GM21576 (cell line): ENCODE measurements around the gene PRRX1.

Source experiments
- ATAC-seq: cut with Tn5 transposase; IDR thresholded peaks from one replicate; pipeline ENCODE4 v1.9.1; 2021; ENCODE audit warnings: mild to moderate bottlenecking, moderate library complexity; ENCODE audit not compliant: unreplicated experiment

PRRX1 gene

GRCh38 chr1:170663404-170664092, 383 bp upstream of the PRRX1 start:
- no peak for ATAC-seq

DNA sequence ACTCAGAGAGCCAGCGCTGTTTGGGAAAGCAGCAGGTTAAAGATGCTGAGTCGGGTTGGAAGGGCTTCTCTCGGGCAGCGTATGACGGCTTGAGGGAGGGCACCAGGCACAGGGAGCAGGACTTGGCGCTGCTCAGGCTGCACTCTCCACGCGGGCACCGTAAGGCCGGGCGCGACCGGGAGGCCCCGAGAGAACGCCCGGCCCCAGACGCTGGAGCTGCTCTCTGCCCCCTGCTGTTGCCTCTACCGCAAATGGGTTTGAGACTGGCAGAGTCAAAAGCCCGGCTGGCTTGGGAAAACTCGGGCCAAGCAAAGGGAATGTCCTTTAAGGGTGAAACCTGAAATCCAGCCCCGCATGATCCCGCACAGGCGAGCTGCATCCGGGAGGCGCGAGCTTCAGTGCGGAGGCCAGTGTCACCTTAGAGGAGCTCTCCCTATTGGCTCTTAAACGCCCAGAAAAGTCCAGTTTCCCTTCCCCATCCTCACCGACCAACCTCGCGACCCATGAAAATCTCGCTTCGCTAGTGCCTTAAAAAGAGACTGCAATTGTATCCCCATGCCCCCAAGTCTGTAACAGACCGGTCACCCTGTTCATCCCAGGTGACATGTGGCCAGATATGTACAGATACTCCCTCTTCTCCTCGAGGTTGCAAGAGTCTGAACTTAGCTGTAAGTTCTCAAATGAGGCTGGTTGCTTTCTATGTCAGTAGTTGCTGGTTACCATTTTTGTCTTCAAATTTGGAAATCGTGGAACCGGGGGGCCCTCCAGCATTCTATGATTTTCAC, 1.1 kb downstream of the PRRX1 start:
- no peak for ATAC-seq

DNA sequence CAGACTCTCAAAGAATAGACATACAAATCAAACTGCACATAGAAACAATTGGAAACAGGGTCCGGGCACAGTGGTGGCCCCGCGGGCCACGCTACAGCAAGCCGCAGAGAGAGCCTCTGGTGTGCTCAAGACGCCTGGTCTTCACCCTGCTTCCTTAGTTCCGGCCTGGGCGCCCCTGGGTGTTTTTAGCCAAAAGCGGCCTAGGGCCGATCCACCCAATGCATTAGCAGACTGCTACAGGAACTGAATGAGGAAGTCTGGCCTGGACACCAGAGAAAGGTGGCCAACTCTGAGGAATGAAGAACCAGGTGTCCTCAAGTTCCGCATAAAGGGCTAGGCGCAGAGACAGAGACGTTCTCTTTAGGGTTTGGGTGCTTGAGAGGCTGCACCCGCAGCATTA, 1.7 kb downstream of the PRRX1 start:
- no peak for ATAC-seq

DNA sequence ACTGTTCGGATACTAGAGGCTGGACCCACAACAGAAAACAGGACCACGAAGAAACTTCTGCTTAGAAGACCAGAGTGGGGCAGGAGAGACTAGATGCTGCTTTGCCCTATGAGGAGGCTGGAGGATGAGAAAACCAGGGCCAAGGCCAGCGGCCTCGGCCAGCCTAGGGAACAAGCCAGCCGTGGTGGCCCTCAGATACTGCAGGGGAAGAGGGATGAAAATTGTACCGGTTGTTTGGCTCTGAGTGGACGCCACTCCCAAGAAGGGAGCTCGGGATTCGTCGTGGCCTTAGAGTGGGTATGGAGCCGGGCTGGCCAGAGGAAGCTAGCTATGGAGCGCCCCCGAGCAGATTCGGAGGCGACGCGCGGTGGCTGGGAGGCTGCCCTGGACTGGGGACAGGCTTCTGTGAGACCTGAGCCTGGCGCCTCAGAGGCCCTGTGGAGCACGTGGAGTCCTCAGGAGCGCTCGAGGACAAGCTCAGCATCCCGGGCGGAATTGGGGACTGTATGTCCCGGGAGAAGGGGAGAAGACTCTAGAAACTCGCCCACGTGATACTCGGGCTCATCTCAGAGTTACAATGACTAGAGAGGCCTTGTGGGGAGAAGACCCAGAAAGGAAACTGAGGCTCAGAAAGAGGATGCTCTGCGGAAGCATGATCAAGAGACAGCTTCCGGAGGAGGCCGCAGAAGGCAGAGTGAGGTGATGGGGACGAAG, 2.8 kb downstream of the PRRX1 start:
- ATAC-seq: no peak

GRCh38 chr1:170668209-170669106, 4.5 kb downstream of the PRRX1 start:
- ATAC-seq: no peak

- ATAC-seq: no peak
Measured at GRCh38 chr1:170669107-170669445, 5.1 kb downstream of the PRRX1 start.

- ATAC-seq: no peak
Measured at GRCh38 chr1:170669586-170670530, 5.9 kb downstream of the PRRX1 start.

- no peak for ATAC-seq
Measured at GRCh38 chr1:170670802-170671628, 7.1 kb downstream of the PRRX1 start.

DNA sequence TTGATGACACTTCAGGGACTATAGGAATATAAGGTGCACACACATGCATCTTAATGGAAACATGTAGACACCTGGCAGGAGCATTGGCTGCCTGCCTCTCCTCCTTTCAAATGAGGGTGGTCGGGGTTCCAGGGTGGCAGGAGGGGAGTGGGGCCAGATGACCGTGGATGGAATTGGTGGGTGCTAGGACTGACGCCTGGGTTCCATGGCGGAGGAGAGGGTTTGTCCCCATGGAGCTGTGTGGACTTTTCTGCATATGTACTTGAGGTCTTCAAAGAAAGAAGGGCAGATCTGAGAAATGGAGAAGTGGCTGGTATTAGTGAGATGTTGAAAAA, 7.7 kb downstream of the PRRX1 start:
- no peak for ATAC-seq

GRCh38 chr1:170672316-170672715, 8.4 kb downstream of the PRRX1 start:
- no peak for ATAC-seq

DNA sequence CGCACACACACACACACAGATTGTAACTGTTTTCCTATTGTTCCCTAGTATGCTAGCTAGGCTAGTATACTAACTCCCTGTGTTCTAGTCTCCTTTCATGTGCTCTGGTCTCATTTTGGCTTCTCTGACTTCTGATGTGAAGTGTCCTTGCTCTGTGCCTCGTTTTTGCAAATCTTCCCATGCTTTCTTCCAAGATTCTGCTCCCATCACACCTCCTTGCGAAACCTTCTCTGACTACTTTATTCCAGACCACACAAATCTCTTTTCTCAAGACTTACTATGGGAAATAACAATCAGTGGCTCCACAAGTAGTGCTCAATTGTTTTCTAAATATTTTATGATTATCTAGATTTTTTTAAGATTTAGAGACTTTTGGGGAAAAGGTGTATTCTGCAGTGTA, 10.3 kb downstream of the PRRX1 start:
- no peak for ATAC-seq

DNA sequence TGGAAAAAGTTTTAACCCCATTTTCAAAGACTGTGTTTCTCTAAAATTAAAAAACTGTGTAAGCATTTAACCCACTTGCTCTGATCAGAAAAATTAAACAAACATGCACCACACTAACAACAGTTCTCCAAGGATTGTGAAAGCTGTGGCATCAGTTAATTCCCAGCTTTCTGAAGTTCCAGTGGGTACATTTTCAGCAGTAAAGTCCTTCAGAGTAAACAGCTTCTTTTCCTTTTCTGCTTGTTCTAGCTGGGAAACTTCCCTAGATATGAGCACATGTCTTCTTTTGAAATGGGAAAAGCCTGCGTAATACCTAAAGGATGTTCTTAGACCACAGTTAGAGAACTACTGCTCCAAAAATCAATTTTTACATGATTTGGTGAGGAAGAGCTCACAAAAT, 11.1 kb downstream of the PRRX1 start:
- ATAC-seq: no peak

GRCh38 chr1:170675865-170676264, 11.9 kb downstream of the PRRX1 start:
- no peak for ATAC-seq

DNA sequence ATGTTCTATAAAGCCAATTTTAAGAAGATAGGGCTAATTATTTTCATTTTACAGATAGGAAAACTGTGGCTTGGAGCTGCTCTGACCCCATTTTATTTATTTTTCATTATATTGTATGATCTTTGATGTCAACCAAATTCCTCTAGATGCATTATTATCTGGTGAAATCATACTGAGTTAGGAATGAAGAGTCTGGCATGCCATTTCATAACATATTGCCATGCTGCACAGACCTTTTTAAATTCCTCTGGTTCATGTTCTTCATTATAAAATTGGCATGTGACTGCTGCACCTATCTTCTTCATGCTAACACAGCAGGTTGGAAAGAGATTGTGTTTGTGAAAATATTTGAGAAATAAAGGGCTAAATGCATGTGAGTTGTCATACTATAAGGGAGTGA, 12.7 kb downstream of the PRRX1 start:
- no peak for ATAC-seq

GRCh38 chr1:170678027-170678600, 14.2 kb downstream of the PRRX1 start:
- no peak for ATAC-seq

GRCh38 chr1:170680428-170680827, 16.5 kb downstream of the PRRX1 start:
- no peak for ATAC-seq

DNA sequence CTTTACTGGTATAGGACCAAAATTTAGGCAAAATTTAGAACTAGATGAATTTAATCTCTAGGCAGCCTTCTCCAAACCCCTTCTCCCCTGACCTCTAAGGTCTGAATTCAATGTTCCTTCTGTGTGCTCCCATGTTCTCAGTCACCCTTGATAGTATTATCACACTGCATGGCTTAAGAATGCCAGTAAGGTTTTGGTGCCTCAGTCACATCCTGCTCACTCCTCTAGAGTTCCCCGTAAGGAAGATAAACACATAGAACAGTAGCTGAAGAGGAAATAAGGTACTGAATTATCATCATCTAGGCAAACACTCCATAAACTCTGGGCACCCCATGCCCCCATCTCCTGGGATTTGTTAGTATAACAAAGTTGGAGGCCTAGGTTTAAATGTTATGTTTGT, 18.2 kb downstream of the PRRX1 start:
- no peak for ATAC-seq

DNA sequence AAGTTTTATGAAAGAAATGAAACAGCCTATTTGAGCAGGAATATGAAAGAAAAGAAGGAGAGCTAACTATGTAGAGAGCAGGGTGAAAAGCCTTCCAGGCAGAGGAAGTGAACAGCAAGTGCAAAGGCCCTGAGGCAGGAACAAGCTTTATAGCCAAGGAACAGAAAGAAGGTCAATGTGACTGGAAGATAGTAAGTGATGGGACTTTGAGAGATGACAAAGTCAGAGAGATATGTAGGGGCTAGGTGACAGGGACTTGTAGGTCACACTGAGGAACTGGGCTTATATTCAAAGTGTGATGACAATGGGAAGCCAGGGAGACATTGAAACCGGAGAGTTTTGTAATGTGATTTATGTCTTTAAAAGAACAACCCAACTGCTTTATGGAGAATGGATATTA, 18.9 kb downstream of the PRRX1 start:
- ATAC-seq: no peak

DNA sequence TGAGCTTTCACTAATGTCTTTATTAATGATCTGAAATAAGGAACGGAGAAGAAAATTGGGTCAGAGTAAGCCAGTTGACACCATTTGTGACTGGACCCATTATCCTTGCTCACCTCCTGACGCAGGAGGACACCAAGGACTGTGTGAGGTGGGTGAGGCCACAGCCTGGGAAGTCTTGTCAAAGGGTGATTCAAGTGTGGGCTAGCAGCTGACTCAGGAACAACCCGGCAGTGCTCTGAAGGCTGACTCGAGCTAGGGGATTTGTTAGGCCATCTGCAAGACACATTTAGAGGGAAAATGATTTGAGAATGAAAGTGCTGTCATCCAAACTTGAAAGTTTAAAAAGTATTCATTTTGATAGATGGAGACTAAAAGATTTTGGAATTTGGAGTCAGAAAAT, 21.2 kb downstream of the PRRX1 start:
- no peak for ATAC-seq
